HFF-Myc (cell line): Measurements from ENCODE around the gene STAU1.
A peak's percentile ranks its signal among the peaks of the same experiment; 100 is the strongest.
"Not testable (repeated sequence)": the region's sequence is repeated elsewhere in the genome, so short reads cannot be mapped to it uniquely, and the experiment has no call there.

Source experiments
- DNase-seq: peaks from one replicate; pipeline ENCODE4 v3.0.0-alpha.2; 2011; ENCODE audit warnings: low read depth; ENCODE audit errors: extremely low read depth
- H3K4me3 ChIP-seq: replicated peaks from 2 replicates; pipeline ENCODE4 v1.5.1; 2011; ENCODE audit warnings: low read depth, mild to moderate bottlenecking, control low read depth, low read length
- CTCF ChIP-seq: IDR thresholded peaks from 2 replicates; pipeline ENCODE4 v1.5.1; 2012; ENCODE audit warnings: mild to moderate bottlenecking, low read depth, low read length, control low read depth; ENCODE audit errors: missing control alignments

Gene STAU1

GRCh38 chr20:49219091-49219923 lies 31.2 kb upstream of the STAU1 start, which contains the start of gene DDX27:
DDX27 (plus strand) TSS chr20:49219416; CDS start chr20:49219449, 33 bp downstream.
- no peak for TF ChIP-seq CTCF
- H3K4me3 ChIP-seq, result peak within 1 kb of the TSS; percentile 67
- peak; percentile 98 for DNase-seq

- peak overlapping the region; percentile 67; the same call in 1 of the 2 replicates for H3K4me3 ChIP-seq
- not testable (repeated sequence) for DNase-seq
Measured at GRCh38 chr20:49218739-49219090, 30.6 kb upstream of the STAU1 start.

- peak; percentile 82 for DNase-seq
- TF ChIP-seq CTCF, result peak; percentile 93
- H3K4me3 ChIP-seq, result no peak overlapping the region
Measured at GRCh38 chr20:49216991-49217578, 29.0 kb upstream of the STAU1 start.

DNA sequence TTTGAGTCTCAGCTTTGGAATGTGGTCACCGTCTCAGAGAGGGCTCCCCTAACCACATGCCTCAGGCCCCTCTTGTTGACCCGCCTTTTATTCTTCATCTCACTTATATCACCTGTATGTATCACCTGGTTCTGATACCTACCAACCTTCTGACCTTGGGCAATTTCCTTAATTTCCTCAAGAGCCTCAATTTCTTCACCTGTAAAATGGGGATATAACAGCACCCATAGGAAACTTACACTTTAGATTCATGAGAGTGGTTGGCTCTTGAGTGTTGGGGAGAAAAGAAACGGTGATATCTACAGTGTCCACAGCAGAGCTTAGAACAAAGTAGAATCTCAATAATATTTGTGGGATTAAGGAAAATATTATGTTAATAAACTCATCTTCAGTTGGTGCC lies 27.1 kb upstream of the STAU1 start:
- no peak overlapping the region for H3K4me3 ChIP-seq
- TF ChIP-seq CTCF, result no peak

DNA sequence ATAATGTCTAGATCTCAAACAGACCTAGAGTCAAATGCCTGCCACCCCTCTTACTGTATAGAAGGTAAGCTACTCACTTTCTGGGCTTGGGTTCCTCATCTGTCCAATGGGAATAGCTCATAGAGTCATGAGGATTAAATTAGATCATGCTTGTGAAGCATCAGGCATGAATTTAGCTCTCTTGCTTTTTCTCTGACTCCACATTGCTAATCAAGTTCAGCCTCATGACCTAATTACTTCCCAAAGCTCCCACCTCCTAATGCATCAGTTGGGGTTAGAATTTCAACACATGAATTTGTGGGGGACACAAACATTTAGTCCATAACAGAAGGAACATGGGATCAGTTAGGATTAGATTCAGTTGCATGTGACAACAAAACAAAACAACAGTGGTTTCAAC lies 26.4 kb upstream of the STAU1 start:
- DNase-seq, result no peak
- no peak overlapping the region for H3K4me3 ChIP-seq
- TF ChIP-seq CTCF, result no peak

More for the DNA sequence above, 27.1 kb upstream of the STAU1 start:
- no peak for DNase-seq

DNA sequence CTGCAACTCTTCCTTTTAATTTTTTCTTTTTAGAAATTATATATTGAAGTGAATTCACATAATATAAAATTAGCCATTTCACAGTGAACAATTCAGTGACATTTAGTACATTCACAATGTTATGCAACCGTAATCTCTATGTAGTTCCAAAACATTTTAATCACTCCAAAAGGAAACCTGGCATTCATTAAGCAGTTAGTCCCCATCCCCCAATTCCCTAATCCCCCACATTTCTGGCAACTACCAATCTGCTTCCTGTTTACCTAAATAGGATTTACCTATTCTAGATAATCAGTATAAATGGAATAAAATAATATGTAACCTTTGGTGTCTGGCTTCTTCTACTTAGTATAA lies 22.6 kb upstream of the STAU1 start:
- TF ChIP-seq CTCF, result no peak
- no peak overlapping the region for H3K4me3 ChIP-seq
- no peak for DNase-seq

- no peak for DNase-seq
- H3K4me3 ChIP-seq, result no peak overlapping the region
- no peak for TF ChIP-seq CTCF
Measured at GRCh38 chr20:49210101-49210756, 22.1 kb upstream of the STAU1 start.
